Measurements from ENCODE around the gene VAMP3. TPM values are rescaled to one million over a fixed set of nuclear protein-coding genes. Genes with fewer than 3 reads are reported as not detected.

Gene VAMP3
- polyA plus RNA-seq, 1 donor from 2014 or later = 20.2 TPM

DNA sequence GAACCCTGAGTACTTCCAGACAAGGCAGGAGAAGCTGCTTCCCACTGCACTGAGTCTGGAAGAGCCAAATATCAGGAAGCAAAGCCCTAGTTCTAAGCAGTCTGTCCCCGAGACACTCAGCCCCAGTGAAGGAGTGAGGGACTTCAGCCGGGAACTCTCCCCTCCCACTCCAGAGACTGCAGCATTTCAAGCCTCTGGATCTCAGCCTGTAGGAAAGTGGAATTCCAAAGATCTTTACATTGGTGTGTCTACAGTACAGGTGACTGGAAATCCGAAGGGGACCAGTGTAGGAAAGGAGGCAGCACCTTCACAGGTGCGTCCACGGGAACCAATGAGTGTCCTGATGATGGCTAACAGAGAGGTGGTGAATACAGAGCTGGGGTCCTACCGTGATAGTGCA, 33.1 kb upstream of the VAMP3 start:
- no peak overlapping the region for H3K4me3 ChIP-seq (ENCODE audit: low read length)
- H3K9ac ChIP-seq (ENCODE audit: low read length) = no peak overlapping the region
- H3K27me3 ChIP-seq (ENCODE audit: insufficient read depth, low read depth, low read length) = no peaks in the 10 kb centered on the region
- no peak for TF ChIP-seq SMC3 (conservative IDR thresholded peaks at IDR 0.05; ENCODE audit: poor library complexity)
- TF ChIP-seq POLR2AphosphoS5 (IDR thresholded peaks at IDR 0.05) = no peak
- TF ChIP-seq EP300 (conservative IDR thresholded peaks at IDR 0.05; ENCODE audit: poor library complexity, severe bottlenecking) = no peak
- no peak for TF ChIP-seq RAD21 (conservative IDR thresholded peaks at IDR 0.05)
- no peak for TF ChIP-seq EZH2 (IDR thresholded peaks at IDR 0.05; ENCODE audit: borderline replicate concordance, insufficient read depth, low read length, poor library complexity, severe bottlenecking)
- TF ChIP-seq, protein P1, sequence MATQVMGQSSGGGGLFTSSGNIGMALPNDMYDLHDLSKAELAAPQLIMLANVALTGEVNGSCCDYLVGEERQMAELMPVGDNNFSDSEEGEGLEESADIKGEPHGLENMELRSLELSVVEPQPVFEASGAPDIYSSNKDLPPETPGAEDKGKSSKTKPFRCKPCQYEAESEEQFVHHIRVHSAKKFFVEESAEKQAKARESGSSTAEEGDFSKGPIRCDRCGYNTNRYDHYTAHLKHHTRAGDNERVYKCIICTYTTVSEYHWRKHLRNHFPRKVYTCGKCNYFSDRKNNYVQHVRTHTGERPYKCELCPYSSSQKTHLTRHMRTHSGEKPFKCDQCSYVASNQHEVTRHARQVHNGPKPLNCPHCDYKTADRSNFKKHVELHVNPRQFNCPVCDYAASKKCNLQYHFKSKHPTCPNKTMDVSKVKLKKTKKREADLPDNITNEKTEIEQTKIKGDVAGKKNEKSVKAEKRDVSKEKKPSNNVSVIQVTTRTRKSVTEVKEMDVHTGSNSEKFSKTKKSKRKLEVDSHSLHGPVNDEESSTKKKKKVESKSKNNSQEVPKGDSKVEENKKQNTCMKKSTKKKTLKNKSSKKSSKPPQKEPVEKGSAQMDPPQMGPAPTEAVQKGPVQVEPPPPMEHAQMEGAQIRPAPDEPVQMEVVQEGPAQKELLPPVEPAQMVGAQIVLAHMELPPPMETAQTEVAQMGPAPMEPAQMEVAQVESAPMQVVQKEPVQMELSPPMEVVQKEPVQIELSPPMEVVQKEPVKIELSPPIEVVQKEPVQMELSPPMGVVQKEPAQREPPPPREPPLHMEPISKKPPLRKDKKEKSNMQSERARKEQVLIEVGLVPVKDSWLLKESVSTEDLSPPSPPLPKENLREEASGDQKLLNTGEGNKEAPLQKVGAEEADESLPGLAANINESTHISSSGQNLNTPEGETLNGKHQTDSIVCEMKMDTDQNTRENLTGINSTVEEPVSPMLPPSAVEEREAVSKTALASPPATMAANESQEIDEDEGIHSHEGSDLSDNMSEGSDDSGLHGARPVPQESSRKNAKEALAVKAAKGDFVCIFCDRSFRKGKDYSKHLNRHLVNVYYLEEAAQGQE (IDR thresholded peaks at IDR 0.05; ENCODE audit: borderline replicate concordance) = no peak
- no peak for TF ChIP-seq TAF1 (IDR thresholded peaks at IDR 0.05; ENCODE audit: low read depth)
- no peak for TF ChIP-seq MXI1 (conservative IDR thresholded peaks at IDR 0.05; ENCODE audit: poor library complexity, severe bottlenecking)
- TF ChIP-seq, protein P2, sequence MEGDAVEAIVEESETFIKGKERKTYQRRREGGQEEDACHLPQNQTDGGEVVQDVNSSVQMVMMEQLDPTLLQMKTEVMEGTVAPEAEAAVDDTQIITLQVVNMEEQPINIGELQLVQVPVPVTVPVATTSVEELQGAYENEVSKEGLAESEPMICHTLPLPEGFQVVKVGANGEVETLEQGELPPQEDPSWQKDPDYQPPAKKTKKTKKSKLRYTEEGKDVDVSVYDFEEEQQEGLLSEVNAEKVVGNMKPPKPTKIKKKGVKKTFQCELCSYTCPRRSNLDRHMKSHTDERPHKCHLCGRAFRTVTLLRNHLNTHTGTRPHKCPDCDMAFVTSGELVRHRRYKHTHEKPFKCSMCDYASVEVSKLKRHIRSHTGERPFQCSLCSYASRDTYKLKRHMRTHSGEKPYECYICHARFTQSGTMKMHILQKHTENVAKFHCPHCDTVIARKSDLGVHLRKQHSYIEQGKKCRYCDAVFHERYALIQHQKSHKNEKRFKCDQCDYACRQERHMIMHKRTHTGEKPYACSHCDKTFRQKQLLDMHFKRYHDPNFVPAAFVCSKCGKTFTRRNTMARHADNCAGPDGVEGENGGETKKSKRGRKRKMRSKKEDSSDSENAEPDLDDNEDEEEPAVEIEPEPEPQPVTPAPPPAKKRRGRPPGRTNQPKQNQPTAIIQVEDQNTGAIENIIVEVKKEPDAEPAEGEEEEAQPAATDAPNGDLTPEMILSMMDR (IDR thresholded peaks at IDR 0.05; ENCODE audit: poor library complexity, severe bottlenecking) = no peak
- no peaks in the 10 kb centered on the region for H4K20me1 ChIP-seq (ENCODE audit: insufficient read depth)
- no peaks in the 10 kb centered on the region for H3K9me2 ChIP-seq (ENCODE audit: insufficient read depth, low read length)
- no peaks in the 10 kb centered on the region for H3K9me3 ChIP-seq (ENCODE audit: low read length)
- peaks cover 36% of the 10 kb centered on the region for H3K36me3 ChIP-seq (ENCODE audit: insufficient read depth, low read length)
- no peak overlapping the region for H3K4me2 ChIP-seq (ENCODE audit: low read length)
- H3K27ac ChIP-seq (ENCODE audit: low read length) = no peak overlapping the region
- no peaks in the 10 kb centered on the region for H3F3A ChIP-seq (ENCODE audit: insufficient read depth, low read length, poor library complexity, severe bottlenecking)
- H3K79me2 ChIP-seq (replicated peaks; ENCODE audit: insufficient read depth, low read length) = no peaks in the 10 kb centered on the region
- H2AFZ ChIP-seq (ENCODE audit: low read depth, low read length) = no peak overlapping the region

DNA sequence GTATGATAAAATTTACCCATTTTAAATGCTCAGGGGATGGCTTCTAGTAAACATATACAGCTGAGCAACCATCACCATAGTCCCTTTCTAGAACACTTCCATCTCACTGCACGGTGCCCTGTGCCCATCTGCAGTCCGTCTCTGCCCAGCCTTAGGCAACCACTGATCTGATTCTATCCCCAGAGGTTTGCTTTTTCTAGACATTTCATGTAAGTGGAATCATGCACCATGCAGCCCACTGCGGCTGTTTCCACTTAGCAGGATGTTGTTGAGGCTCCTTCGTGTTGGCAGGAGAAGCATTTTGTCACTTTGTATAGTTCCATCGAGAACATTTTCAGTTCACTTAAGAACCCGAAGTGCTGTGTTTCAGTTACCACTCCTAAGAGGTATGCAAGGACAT, 27.8 kb upstream of the VAMP3 start:
- Histone ChIP-seq H3K36me3 (ENCODE audit: insufficient read depth, low read length) (peaks cover 16% of the 10 kb centered on the region), H3K27ac (ENCODE audit: low read length) (no peak overlapping the region), H4K20me1 (ENCODE audit: insufficient read depth) (no peaks in the 10 kb centered on the region)

More for the DNA sequence above, 27.8 kb upstream of the VAMP3 start:
- no peak for TF ChIP-seq RAD21 (conservative IDR thresholded peaks at IDR 0.05)
- no peak for TF ChIP-seq MXI1 (conservative IDR thresholded peaks at IDR 0.05; ENCODE audit: poor library complexity, severe bottlenecking)
- no peak for TF ChIP-seq EZH2 (IDR thresholded peaks at IDR 0.05; ENCODE audit: borderline replicate concordance, insufficient read depth, low read length, poor library complexity, severe bottlenecking)
- TF ChIP-seq, protein P1 (IDR thresholded peaks at IDR 0.05; ENCODE audit: borderline replicate concordance) = no peak
- Histone ChIP-seq H3K9me2 (ENCODE audit: insufficient read depth, low read length) (no peaks in the 10 kb centered on the region), H3K79me2 (replicated peaks; ENCODE audit: insufficient read depth, low read length) (no peaks in the 10 kb centered on the region), H3K4me2 (ENCODE audit: low read length) (no peak overlapping the region), H3K27me3 (ENCODE audit: insufficient read depth, low read depth, low read length) (no peaks in the 10 kb centered on the region), H3K9me3 (ENCODE audit: low read length) (no peaks in the 10 kb centered on the region), H3F3A (ENCODE audit: insufficient read depth, low read length, poor library complexity, severe bottlenecking) (no peaks in the 10 kb centered on the region), H2AFZ (ENCODE audit: low read depth, low read length) (no peak overlapping the region), H3K4me3 (ENCODE audit: low read length) (no peak overlapping the region), H3K9ac (ENCODE audit: low read length) (no peak overlapping the region)

Data from neural cell (in vitro differentiated cells).